SHP77 (cell line): ENCODE results near the gene GALC.

ENCODE experiments used
- DNase-seq, 2 experiments: peaks; one replicate each; lab custom pipeline; 2025; lab: John Stamatoyannopoulos, UW

Gene GALC

DNA sequence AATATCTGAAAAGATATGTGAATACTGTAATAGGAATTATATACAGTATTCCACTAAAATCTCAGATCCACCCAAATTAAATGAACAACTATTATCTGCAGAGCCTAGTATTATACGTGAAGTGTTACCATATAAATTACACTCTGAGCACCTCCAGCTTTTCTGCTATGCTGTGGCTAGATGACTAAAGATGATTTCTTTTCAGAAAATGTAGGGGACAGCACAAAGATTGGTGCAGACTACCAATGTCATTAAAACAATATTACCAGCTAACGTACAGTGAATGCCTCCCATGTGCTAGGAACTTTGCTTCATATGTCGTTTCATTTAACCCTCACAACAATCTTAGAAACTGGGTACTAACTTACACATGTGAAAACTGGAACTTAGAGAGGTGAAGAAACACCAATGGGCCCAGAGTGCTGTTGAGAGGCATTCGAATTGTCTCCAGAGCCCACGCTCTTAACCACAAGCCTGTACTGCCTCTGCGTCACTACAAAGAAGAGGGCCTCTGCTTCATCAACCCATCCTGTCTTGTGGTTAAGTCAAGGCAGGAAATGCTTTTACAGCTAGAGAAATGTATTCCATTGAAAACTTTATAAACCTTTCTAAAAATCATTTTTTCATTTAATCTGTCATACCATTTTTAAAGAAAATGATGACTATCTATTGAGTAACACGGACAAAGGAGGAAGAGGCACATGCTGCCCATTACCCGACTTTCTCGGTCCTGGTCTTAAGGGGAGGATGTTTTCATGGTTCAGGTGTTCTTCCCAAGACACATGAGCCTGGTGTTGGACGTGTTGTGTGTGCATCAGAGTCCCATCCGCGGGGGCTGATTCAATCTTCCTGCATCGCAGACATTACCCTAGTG lies 13.2 kb upstream of the GALC start:
- DNase-seq = no peak

DNA sequence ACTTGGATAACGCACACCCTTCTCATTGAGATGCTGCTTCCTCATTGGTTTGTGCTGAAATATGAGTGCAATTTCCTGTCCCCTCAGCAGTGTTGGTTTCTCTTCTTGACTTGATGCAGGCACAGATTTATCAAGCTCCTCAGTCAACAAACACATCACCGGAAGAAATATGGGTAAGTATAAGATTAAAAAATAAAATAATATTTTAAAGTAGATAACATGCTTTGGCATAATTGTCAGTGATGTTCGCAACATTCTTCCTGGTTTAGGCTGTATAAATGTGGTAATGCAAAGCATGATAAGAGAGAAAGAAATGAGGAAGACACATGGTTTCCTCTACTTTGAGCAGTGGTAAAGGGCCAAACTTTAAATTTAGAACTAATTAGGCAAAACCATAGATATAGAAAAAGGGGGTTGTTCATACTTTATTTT lies 12.1 kb upstream of the GALC start, which contains the start of gene GPR65:
Gene GPR65 (plus strand): TSS at position 86 of the 432 bp plus-strand sequence. CDS start 5,713 bp downstream, outside the sequence.
- DNase-seq = no peak

DNA sequence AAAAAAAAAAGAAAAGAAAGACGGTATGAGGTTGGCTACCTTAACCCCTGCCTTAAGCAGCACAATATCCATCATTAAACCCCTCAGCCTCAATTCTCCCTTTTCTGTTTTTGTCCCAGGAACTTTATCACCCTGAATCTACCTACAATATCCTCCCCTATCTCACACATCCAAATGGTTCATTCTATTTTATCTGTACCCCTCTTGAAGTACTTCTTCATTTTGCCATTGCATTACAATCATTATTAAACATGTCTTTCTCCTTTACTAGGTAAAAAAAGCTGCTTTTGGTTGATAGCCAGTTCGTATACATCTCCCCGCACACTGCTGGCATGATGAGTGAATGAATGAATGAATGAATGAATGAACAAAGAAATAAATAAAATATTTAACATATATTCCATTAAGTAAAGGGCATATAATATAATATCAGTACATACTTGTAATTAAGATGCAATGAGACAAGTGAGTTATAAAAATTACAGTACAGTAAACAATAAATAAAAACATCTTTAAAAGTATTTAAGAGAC lies 11.6 kb upstream of the GALC start:
- no peak for DNase-seq

DNA sequence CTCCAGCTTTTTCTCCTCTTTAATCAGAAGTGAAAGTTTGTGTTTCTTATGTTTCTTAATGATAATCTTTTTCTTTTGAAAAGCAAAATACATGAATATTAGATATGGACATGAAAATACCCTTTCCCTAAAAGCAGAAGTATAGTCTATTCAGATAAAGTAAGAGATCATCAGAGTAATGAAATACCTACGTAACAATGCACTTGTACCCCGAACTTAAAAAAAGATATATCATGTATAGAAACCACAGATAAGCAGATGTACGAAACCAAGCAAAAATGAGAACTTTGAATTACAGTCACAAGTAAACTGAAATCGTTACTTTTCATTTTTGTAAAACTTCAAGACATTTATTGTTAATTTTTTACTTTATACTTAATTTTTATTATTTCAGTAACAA lies 10.4 kb upstream of the GALC start:
- no peak for DNase-seq

DNA sequence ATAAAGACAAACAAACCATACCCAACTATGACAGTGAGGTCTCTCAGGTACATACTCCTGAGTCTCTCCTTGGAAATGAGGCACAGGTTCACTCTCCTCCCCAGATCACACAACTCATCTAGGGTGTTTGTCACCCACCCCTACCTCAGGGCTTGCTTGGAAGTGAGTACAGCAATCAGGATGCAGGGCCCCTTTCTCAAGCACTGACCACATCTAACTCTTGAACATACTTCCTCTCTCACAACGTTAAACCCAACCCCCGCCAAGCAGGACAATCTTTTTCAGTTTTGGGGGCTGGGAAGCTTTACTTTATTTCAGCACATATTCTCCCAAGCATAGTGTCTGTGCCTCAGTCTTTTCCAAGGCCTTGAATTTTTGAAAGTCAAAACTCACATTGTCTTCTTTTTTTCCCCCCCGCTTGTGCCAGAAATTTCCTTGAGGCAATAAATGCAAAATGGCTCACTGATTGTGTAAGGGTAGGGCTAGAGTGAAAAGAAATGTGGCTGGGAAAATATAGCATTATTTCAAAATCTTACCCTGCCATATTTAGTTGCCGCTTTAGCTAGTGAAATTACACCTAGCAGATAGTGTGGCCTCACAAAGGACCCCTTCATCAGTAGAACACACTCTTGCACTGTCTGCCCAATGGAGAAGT lies 9.6 kb upstream of the GALC start:
- DNase-seq = no peak

DNA sequence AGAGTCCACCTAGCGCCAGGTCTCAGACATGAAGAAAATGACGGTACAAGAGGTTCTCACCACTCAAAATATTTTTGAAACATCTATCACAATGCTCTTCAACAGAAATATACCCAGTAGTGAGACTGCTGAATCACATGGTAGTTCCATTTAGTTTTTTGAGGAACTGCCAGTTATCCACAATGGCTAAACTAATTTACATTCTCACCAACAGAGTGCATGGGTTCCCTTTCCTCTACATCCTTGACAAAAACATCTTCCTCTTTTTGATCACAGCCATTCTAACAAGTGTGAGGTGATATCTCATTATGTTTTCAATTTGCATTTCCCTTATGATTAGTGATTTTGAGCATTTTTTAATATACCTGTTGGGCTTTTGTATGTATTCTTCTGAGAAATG lies 6.3 kb upstream of the GALC start:
- DNase-seq = no peak

DNA sequence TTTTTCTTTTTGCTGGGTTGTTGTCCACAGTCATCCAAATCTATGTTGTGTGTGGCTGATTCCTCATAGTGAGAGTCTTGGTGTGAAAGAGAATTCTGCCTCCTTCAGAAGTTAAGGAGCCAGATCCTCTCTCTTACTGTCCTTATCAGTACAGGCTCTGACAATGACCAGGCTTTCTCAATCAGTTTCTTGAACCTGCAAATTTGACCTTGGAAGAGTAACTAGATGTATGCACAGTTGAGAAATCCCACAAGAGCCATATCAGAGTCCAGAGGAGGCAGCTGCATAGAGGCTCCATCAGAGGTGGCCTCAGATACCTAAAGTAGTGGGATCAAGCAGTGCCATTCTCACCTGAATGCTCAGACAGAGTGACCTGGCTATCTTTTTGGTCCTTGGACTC lies 5.5 kb upstream of the GALC start:
- DNase-seq = no peak

DNA sequence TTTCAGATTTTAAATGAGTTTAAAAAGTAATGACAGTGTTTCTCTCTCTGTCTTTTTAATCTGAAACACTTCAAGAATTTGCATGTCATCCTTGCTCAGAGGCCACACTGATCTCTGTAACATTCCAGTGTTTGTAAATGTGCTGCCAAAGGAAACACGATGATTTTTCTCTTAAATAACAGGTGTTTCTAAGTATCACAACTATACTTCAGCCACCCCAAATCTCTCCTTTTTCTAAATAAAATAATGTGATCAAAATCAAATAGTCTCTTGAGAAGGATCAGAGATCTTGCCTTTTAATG lies 3.3 kb upstream of the GALC start:
- no peak for DNase-seq

DNA sequence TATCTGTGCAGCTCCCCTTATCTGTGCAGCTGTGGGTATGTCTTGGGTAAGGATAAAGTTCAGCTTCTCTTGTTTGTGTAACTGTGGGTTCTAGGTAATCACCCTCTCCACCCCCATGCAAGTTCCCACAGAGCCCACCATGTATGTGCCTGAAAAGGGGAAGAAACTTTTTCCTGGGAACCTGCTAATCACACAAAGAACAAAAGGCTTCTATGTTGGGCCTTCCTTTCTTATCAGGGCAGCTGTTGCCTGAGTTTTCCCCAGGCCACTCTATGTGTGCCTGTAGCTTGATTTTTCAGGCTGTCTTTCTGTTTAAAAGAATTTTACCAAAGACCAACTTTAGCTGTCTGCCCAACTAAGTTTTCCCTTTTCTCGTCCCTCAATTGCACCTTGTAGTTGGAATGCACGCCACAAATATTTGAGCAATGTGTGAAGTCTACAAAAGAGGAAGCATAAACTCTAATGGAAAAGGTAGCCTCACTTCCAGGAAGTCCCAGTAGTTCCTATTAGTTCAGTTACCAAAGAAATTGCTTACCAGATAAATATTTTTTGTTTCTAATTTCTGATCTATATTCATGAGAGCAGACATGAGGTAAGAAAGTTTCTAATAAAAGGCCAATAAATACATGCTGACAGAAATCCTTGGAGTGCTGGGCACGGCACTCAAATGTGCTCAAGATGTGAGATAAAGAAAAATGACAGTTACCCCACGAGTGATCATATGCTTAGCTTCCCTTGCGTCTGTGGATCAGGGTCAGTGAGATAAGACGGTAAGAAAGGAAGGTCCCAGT lies 2.7 kb upstream of the GALC start:
- DNase-seq = no peak

DNA sequence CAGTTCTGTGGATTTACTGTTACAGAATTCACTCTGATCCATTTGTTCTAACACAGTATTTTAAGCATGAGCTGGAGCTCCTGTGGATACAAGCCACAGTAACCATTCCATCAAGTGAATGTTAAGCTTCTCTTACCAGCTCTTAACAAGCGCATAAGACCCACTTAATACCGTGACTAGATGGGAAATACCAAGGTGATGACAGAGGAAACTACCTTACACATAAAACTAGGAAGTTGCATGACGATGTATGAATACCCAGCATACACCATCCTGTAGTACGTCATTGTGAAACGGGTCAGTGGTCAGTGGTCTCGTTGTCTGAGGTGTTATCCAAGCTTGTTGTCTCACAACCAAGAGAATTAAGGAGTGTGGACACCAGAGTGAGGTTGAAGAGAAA lies 2.0 kb upstream of the GALC start:
- DNase-seq = no peak

DNA sequence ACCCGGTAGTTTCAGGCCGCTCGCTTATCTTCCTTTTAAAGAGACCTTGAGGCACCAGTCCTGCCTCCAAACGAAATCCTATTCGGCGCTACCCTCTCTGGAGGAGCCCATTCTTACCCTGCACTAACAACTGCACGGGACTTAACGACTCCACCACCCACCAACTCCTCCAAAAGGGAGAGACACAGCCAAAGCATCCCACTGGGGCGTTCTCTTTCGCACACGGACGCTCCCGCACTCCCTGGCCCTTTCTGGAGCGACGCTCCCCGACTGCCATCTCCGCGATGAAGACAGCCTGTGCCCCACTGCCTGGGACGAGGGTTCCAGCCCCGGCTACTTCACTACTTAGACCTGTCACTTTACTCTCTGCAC lies 650 bp downstream of the GALC start:
- DNase-seq = no peak

DNA sequence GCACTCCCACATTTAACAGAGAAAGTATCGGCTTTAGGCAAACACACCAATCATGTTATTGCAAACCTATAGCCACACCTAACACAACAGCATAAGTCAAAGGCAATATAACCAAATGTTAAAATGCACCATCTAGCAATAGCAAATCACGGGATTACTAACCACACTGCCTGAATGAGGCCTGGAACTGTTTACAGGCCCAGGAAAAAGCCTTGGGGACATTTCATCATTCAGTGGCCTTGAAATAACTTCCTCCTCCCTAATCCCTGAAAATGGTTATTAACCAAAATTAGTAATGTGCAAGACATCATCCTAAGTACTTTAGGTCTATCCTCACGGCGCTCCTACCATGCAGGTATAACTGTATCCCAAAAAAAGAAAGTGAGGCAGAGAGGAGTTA lies 2.3 kb downstream of the GALC start:
- DNase-seq = no peak

DNA sequence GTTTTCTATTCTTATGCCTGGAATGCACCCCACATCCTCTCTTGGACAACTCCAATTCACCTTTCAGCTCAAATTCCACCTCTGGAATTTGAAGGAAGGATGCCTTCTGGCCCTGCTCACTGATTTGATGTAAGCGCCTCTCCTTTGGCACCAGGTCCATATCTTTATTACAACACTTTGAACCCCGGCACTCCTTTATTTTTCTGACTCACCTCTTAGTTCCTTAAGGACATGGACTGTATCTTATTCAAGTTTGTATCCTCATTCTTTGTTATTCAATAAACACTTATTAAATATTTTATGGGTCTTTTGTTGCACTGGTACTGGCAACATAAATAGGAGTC lies 3.1 kb downstream of the GALC start:
- DNase-seq = no peak

DNA sequence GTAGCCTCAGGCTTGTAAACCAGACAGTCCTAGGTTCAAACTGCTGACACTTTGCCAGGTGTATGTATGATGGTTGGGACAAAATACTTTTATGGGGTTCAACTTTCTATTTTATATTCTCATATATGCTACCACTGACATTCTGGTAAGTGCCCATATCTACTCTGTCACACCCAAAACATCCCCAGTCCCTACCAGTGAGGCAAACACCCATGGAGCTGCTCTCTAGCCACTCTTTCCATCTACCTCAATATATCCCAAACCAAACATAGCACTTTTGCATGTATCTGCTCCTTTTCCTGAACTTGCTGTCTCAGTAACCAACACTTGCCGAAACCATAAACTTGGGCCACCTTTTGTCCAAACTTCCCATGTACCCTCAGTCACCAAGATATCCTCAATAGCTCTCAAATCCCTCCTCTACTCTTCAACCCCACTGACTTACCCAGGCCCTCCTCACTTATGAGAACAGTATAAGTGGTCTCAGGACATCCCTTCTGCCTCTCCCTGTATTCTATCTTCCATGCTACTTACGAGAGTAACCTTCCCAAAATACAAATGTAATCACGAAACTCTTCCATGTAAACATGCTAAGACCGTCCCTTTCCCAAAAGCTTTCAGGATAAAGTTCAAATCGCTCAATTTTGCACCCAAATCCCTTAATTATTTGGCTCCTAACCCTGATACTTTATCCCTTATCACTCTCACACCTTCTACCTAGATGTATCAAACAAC lies 3.6 kb downstream of the GALC start:
- no peak for DNase-seq

DNA sequence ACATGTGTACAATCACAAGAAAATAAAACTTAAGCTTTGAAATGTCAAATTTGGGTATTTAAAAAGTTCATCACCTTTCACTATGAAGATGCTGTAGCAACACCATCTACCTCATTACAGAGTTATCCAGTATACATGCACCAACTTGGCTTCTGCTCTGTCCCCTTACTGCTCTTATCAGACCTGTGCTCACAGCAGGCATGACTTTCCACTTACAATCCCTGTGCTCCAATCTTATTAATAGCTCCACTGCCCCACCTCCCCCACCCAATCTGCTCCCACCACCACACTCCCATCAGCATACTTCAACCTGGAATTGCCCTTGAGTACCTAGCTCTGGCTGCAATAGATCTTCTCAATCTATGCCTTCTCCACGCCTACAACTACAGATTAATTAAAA lies 13.3 kb downstream of the GALC start:
- no peak for DNase-seq

DNA sequence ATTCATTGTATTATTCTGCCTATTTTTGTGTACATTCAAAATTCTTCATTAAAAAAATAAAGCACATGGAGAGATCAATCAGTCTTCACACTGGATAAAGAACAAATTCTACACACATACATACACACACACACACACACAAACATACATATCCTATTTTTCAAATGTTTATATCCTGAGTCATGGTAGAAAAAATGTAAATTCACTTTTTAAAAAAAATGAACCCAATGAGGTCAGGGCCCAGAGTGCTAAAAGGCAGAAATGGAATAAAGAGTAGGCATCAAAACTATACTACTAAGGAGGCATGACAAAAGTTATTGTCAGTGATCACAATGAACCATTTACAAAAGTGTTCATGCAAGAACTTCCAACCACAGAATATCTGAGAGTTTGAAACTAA lies 17.3 kb downstream of the GALC start:
- no peak for DNase-seq

DNA sequence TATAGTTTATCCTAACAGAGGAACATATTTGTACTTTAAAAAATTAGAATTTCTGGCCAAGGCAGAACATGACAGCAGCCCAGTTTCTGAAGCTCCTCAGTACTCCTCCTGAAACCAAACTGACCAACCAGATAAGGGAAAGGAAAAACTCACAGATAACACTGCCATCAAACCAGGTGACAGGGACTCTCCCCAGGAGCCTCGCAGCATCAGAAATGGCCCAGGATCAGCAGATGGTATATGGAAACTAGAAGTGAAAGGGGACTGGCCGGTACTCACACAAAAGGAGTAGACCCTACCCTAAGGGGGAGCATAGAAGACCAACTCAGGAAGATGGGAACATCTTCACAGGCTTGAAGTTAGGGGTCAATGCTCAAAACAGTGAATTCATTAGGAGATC lies 22.0 kb downstream of the GALC start:
- no peak for DNase-seq

DNA sequence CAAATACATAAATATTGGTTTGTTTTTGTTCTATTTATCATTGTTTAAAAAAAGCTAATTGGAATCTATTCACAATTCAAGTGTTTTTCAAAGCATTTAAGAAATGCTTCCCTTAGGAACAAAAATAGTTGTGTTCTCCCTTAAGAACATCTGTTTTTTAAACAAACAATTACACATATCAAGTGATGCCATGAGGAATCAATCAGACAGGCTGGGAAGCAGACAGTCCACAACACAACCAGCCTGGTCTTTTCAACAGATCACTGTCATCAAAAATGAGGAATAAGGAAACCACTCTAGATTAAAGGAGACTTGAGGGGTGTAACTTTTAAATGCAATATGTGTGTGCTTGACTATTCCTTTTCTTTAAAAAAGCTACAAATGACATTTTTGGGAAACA lies 25.5 kb downstream of the GALC start:
- DNase-seq = no peak

DNA sequence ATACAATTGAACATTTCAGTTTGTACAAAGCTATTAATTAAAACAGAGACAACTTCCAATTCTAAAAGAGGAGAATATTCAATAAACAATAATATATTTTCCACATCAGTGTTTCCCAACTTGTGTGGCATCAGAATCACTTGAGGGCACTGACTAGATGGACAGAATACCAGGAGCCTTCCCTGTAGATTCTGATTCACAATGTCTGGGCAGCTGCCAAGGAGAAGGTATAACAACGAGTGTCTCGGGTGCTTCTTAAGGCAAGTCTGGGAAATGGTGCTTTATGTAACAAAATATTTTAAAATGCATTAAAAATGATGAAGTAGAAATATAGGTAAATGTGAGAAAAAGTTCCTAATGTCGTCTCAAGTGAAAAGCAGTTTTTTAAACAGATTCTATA lies 26.2 kb downstream of the GALC start:
- DNase-seq = no peak

DNA sequence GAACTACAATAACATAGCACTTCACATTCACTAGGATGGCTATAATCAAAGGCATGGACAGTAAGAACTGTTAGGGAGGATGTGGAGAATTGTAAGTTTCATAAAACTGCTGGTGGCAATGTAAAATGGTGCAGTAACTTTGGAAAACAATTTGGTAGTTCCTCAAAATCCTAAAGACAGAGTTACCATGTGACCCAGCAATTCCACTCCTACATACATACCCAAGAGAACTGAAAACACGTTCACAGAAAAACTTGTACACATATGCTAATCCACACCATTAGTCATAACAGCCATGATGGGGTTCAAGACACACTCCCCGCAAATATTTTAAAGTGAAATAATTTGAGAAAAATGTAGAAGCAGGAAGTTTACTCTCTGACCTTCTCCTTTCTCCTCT lies 31.7 kb downstream of the GALC start:
- DNase-seq = no peak

DNA sequence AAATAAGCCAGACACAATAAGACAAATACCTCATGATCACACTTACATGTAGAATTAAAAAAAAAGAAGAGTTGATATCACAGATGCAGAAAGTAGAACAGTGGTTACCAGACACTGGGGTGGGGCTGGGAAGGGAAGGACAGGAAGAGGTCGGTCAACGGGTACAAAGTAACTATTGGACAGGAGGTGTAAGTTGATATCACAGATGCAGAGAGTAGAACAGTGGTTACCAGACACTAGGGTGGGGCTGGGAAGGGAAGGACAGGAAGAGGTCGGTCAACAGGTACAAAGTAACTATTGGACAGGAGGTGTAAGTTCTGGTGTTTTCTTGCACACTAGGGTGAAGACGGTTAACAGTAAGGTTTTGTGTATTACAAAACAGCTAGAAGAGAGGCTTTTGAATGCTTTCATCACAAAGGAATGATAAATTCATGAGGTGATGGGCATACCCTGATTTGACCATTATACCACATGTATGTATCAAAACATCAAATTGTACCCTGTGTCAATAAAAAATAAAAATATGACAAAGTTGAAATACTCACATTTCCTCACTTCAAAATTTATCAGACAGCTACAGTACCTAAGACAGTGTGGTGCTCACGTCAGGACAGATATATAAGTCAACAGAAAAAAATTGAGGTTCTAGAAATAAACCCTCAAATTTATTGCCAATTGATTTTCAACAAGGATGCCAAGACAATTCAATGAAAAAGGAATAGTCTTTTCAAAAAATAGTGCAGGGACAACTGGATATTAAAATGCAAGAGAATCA lies 32.8 kb downstream of the GALC start:
- DNase-seq = no peak
